GM10248 (cell line): ENCODE data around the gene LLGL2.
A peak's percentile ranks its signal among the peaks of the same experiment; 100 is the strongest.
"Not testable (repeated sequence)": the region's sequence is repeated elsewhere in the genome, so short reads cannot be mapped to it uniquely, and the experiment has no call there.

ENCODE experiments used
- CTCF ChIA-PET: fragments of 300-600 bp; sonication (Branson Sonifier 250); formaldehyde crosslinking; extraction: SDS; loops from one replicate; lab custom pipeline; 2021; ENCODE audit warnings: antibody characterized with exemption; lab: Yijun Ruan, JAX
- POLR2A ChIA-PET: fragments of 350-650 bp; sonication (Branson Sonifier 250); formaldehyde crosslinking; extraction: SDS; loops from one replicate; lab custom pipeline; 2020; ENCODE audit warnings: antibody characterized with exemption; lab: Yijun Ruan, JAX
- DNase-seq: peaks from one replicate; pipeline ENCODE4 v3.0.0; 2012; ENCODE audit errors: extremely low spot score
- CTCF ChIP-seq: IDR thresholded peaks from 2 replicates; pipeline ENCODE4 v1.5.1; 2012; ENCODE audit warnings: mild to moderate bottlenecking, low read depth; ENCODE audit errors: extremely low read depth, missing control alignments, control extremely low read depth

LLGL2 gene

GRCh38 chr17:75524970-75525805 is at the start of gene LLGL2:
TSS of gene LLGL2 (plus strand) at chr17:75525697. CDS start at chr17:75543427, 17,730 bp downstream.
- peak; percentile 94 for DNase-seq
- peak; percentile 55 for TF ChIP-seq CTCF
- ChIA-PET POLR2A (interaction anchor here (0.6 kb wide), 1 partner anchor 10 kb away, joined by 5 read pairs; no protein-coding TSS in a partner anchor), CTCF (interaction anchor here (0.7 to 2.2 kb wide), 6 partner anchors 9 to 254 kb away, joined by 3 to 13 read pairs (median 4); partner anchors contain the start of genes MIF4GD and TSEN54)

- no peak for TF ChIP-seq CTCF
- DNase-seq = no peak
- ChIA-PET POLR2A (no interaction called here), CTCF (interaction anchor here (1.3 kb wide), 1 partner anchor 51 kb away, joined by 3 read pairs; no protein-coding TSS in a partner anchor)
Measured at GRCh38 chr17:75475851-75476250, 49.6 kb upstream of the LLGL2 start.

- CTCF ChIA-PET = interaction anchor here (1.1 to 1.6 kb wide), 3 partner anchors 17 to 51 kb away, joined by 3 read pairs; no protein-coding TSS in a partner anchor
- no peak for TF ChIP-seq CTCF
- no peak for DNase-seq
- POLR2A ChIA-PET = no interaction called here
Measured at GRCh38 chr17:75476271-75476671, 49.2 kb upstream of the LLGL2 start.

- DNase-seq = no peak
- ChIA-PET CTCF (interaction anchor here (0.9 to 1.6 kb wide), 4 partner anchors 10 to 52 kb away, joined by 3 read pairs; no protein-coding TSS in a partner anchor), POLR2A (no interaction called here)
- no peak for TF ChIP-seq CTCF
Measured at GRCh38 chr17:75476752-75477489, 48.6 kb upstream of the LLGL2 start.

- POLR2A ChIA-PET, DNase-seq: not testable (repeated sequence)
- CTCF ChIA-PET = interaction anchor here (0.9 to 1.6 kb wide), 3 partner anchors 10 to 41 kb away, joined by 3 read pairs; no protein-coding TSS in a partner anchor
Measured at GRCh38 chr17:75477490-75477862, 48.0 kb upstream of the LLGL2 start.

- no peak for DNase-seq
- ChIA-PET POLR2A (no interaction called here), CTCF (interaction anchor here (1.5 to 2.4 kb wide), 2 partner anchors 13 to 208 kb away, joined by 4 to 5 read pairs; partner anchors contain the start of gene MIF4GD)
- TF ChIP-seq CTCF = no peak
Measured at GRCh38 chr17:75478508-75478907, 47.0 kb upstream of the LLGL2 start.
